Stimulated activated CD4-positive, alpha-beta T cell treated with anti-CD3 and anti-CD28 coated beads, Interleukin-15, amount 100 ng/mL, for 24 hours (primary cell): Measurements from ENCODE around the gene RNF181.
"Not testable (repeated sequence)": the region's sequence is repeated elsewhere in the genome, so short reads cannot be mapped to it uniquely, and the experiment has no call there.

ENCODE experiments used
- DNase-seq: peaks from one replicate; pipeline ENCODE4 v3.0.0-alpha.2; 2020

The RNF181 gene

GRCh38 chr2:85596486-85597143 lies 1.1 kb downstream of the RNF181 start:
- DNase-seq, result no peak

- DNase-seq, result no peak
Measured at GRCh38 chr2:85597241-85597640, 1.7 kb downstream of the RNF181 start.

- no peak for DNase-seq
Measured at GRCh38 chr2:85598594-85599340, 3.2 kb downstream of the RNF181 start.

- no peak for DNase-seq
Measured at GRCh38 chr2:85599468-85600234, 4.1 kb downstream of the RNF181 start.

- no peak for DNase-seq
Measured at GRCh38 chr2:85600235-85600575, 4.7 kb downstream of the RNF181 start.

- no peak for DNase-seq
Measured at GRCh38 chr2:85600951-85601770, 5.6 kb downstream of the RNF181 start.

GRCh38 chr2:85601771-85602475 lies 6.4 kb downstream of the RNF181 start:
- no peak for DNase-seq

- peak; percentile 93 for DNase-seq
Measured at GRCh38 chr2:85602476-85603234, 7.1 kb downstream of the RNF181 start, which contains the start of gene TMEM150A. Gene TMEM150A (minus strand): TSS chr2:85602698. CDS start chr2:85601948, 750 bp downstream.

GRCh38 chr2:85604133-85604444 lies 8.5 kb downstream of the RNF181 start:
- not testable (repeated sequence) for DNase-seq

GRCh38 chr2:85604568-85605339 lies 9.2 kb downstream of the RNF181 start:
- no peak for DNase-seq

GRCh38 chr2:85605406-85606115 lies 10.0 kb downstream of the RNF181 start:
- DNase-seq, result no peak

GRCh38 chr2:85606116-85606455 lies 10.5 kb downstream of the RNF181 start:
- DNase-seq, result no peak

- no peak for DNase-seq
Measured at GRCh38 chr2:85607268-85608215, 12.0 kb downstream of the RNF181 start.

- DNase-seq, result peak; percentile 13
Measured at GRCh38 chr2:85611217-85611704, 15.7 kb downstream of the RNF181 start.

GRCh38 chr2:85611705-85612587 lies 16.4 kb downstream of the RNF181 start, which contains the start of gene C2orf68:
Gene C2orf68 (minus strand): TSS chr2:85612066. CDS start chr2:85611984, 82 bp downstream.
- peak; percentile 94 for DNase-seq

- DNase-seq, result no peak
Measured at GRCh38 chr2:85613717-85614515, 18.4 kb downstream of the RNF181 start.

- DNase-seq, result not testable (repeated sequence)
Measured at GRCh38 chr2:85614757-85615156, 19.2 kb downstream of the RNF181 start.
